Esophagus muscularis mucosa (tissue), 4 donors: ENCODE measurements around the gene GLCCI1. TPM values are rescaled to one million over a fixed set of nuclear protein-coding genes. Genes with fewer than 3 reads are reported as not detected.

Source experiments
- DNase-seq: peaks from one replicate; pipeline ENCODE4 v3.0.0-alpha.2; 2017; ENCODE audit errors: extremely low spot score
- H3K27ac ChIP-seq, 4 donors: fragments of 200-600 bp; sonication (generic); replicated peaks in 1 of 4; 1 replicate in 3 of 4; 2 replicates in 1 of 4; pipeline ENCODE4 v1.5.1; 2016 to 2019; ENCODE audit warnings: mild to moderate bottlenecking in 1 of 4
- H3K27me3 ChIP-seq, 4 donors: fragments of 200-600 bp; sonication (generic); one replicate each; pipeline versions ENCODE4 v1.5.1 to v1.6.0; 2016 to 2019
- H3K36me3 ChIP-seq, 4 donors: fragments of 200-600 bp; sonication (generic); one replicate each; pipeline ENCODE4 v1.5.1; 2016 to 2019
- H3K4me1 ChIP-seq, 4 donors: fragments of 200-600 bp; sonication (generic); one replicate each; pipeline ENCODE4 v1.5.1; 2016 to 2019
- H3K4me3 ChIP-seq, 4 donors: fragments of 200-600 bp; sonication (generic); 1 replicate in 2 of 4; 2 replicates in 2 of 4; pipeline ENCODE4 v1.5.1; 2016 to 2019; ENCODE audit warnings: mild to moderate bottlenecking in 4 of 4, moderate library complexity in 1 of 4
- H3K9me3 ChIP-seq, 4 donors: fragments of 200-600 bp; sonication (generic); 1 replicate in 3 of 4; 2 replicates in 1 of 4; pipeline ENCODE4 v1.5.1; 2016 to 2019
- CTCF ChIP-seq, 3 experiments: fragments of 200-600 bp in 2 of 3; fragments of 450-650 bp in 1 of 3; sonication (generic) in 2 of 3; IDR thresholded peaks; one replicate each; pipeline ENCODE4 v1.5.1; 2017 to 2019; ENCODE audit warnings: antibody characterized with exemption in 3 of 3, mild to moderate bottlenecking in 2 of 3, moderate library complexity in 1 of 3
- EP300 ChIP-seq: sonication (generic); formaldehyde crosslinking; IDR thresholded peaks from one replicate; pipeline ENCODE4 v1.6.1; 2017; ENCODE audit warnings: antibody characterized with exemption
- POLR2A ChIP-seq: fragments of 450-650 bp; IDR thresholded peaks from one replicate; pipeline ENCODE4 v1.6.1; 2017; ENCODE audit warnings: antibody characterized with exemption, moderate library complexity, mild to moderate bottlenecking, low read depth
- POLR2AphosphoS5 ChIP-seq, 2 donors: sonication (generic); formaldehyde crosslinking; IDR thresholded peaks; one replicate each; pipeline ENCODE4 v1.6.1; 2017; ENCODE audit warnings: antibody characterized with exemption in 2 of 2
- WGBS: methylation state at CpG from one replicate; pipeline ENCODE4 v1.1.5; 2018; 5-methylcytosine and 5-hydroxymethylcytosine counted together
- intact Hi-C: fragments of 100-400 bp; cut with DNase I; formaldehyde crosslinking; loops from one replicate; pipeline ENCODE4 v1.15.1; 2023
- total RNA-seq, 4 donors: library from RNA; depleted of rRNA; stranded (reverse); fragments of >200 nt; gene quantifications; one replicate each; pipeline versions ENCODE4 v1.1.0 to v1.2.1, GENCODE V29; 2016

GLCCI1 gene
- total RNA-seq, 4 donors from 2014 or later: 2.8 to 8.3 (median 4.8) TPM

DNA sequence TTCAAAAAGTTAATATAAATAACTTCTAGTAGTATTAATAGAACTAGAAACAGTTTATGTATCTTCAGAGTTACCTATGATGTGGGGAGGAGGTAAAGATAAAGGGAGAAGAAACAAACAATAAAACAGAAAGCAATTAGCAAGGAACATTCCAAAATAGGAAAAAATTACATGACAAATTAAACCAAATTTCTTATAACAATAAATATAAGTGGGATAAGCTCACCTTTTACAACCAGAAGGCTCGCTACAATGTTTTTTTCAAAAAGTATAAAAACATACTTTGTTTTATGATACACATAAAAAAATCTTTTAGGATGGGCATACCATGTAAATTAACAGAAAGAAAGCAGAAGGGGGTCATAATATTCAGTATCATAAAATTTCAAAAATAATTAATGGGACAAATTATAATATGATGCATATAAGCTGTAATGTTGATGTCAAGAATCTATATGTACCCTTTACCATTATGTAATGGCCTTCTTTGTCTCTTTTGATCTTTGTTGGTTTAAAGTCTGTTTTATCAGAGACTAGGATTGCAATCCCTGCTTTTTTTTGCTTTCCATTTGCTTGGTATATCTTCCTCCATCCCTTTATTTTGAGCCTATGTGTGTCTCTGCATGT is 31.8 kb downstream of the GLCCI1 start:
- Histone ChIP-seq H3K4me1 (no peaks in the 10 kb centered on the region), H3K9me3 (no peaks in the 10 kb centered on the region), H3K27me3 (no peaks in the 10 kb centered on the region), H3K4me3 (no peak overlapping the region), H3K27ac (no peak overlapping the region), H3K36me3 (peaks cover 0 to 10% (median 4%) of the 10 kb centered on the region in 4 donors)
- TF ChIP-seq POLR2A: no peak
- no peak for TF ChIP-seq EP300
- no peak for TF ChIP-seq POLR2AphosphoS5 (IDR thresholded peaks at IDR 0.05)
- TF ChIP-seq CTCF (IDR thresholded peaks at IDR 0.05): no peak
- no peak for DNase-seq
- intact Hi-C loops: no loop called here
- 98% methylated on average over 1 of the region's 1 CpG for WGBS

- H3K36me3 ChIP-seq: peaks cover 0 to 27% (median 10%) of the 10 kb centered on the region in 4 donors
- intact Hi-C loops: no loop called here
- no peak overlapping the region for H3K4me3 ChIP-seq
- H3K9me3 ChIP-seq: no peaks in the 10 kb centered on the region
- WGBS: 91% methylated on average over 3 of the region's 3 CpGs
- no peak overlapping the region for H3K27ac ChIP-seq
- no peaks in the 10 kb centered on the region for H3K4me1 ChIP-seq
- H3K27me3 ChIP-seq: no peaks in the 10 kb centered on the region
- no peak for DNase-seq
- TF ChIP-seq POLR2A (no peak), EP300 (no peak), CTCF (IDR thresholded peaks at IDR 0.05) (no peak), POLR2AphosphoS5 (IDR thresholded peaks at IDR 0.05) (no peak)
Observed at GRCh38 chr7:8003077-8003476, 34.5 kb downstream of the GLCCI1 start.

DNA sequence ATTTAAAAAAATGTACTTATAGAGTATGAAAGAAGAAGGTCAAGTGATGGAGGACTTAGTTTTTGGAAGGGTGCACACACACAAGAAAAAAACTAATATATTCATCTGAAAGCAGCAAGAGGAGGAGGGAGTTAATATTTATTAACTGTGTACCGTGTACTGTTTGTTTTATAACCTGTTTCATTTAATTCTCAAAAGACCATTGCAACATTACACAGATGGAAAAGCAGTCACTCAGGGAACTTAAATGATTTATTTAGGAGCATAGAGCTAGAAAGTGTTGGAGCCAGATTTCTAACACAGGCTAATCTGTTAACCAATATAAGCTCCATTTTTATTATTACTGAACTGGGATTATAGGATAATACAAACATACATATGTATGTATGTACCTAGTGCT is 36.7 kb downstream of the GLCCI1 start:
- Histone ChIP-seq H3K27ac (no peak overlapping the region), H3K4me1 (peaks cover 0 to 2% (median 0%) of the 10 kb centered on the region in 4 donors), H3K4me3 (no peak overlapping the region), H3K27me3 (no peaks in the 10 kb centered on the region), H3K36me3 (peaks cover 0 to 30% (median 10%) of the 10 kb centered on the region in 4 donors), H3K9me3 (no peaks in the 10 kb centered on the region)
- DNase-seq: no peak
- intact Hi-C loops: no loop called here
- no peak for TF ChIP-seq POLR2A
- no peak for TF ChIP-seq EP300
- no peak for TF ChIP-seq POLR2AphosphoS5 (IDR thresholded peaks at IDR 0.05)
- no peak for TF ChIP-seq CTCF (IDR thresholded peaks at IDR 0.05)
- 81% methylated on average over 1 of the region's 1 CpG for WGBS

- H3K9me3 ChIP-seq: no peaks in the 10 kb centered on the region
- peaks cover 0 to 3% (median 0%) of the 10 kb centered on the region in 4 donors for H3K4me1 ChIP-seq
- H3K4me3 ChIP-seq: no peak overlapping the region
- DNase-seq: no peak
- H3K27me3 ChIP-seq: no peaks in the 10 kb centered on the region
- TF ChIP-seq POLR2A (no peak), CTCF (IDR thresholded peaks at IDR 0.05) (no peak), EP300 (no peak), POLR2AphosphoS5 (IDR thresholded peaks at IDR 0.05) (no peak)
- intact Hi-C loops: no loop called here
- H3K36me3 ChIP-seq: peaks cover 0 to 4% (median 0%) of the 10 kb centered on the region in 4 donors
- no peak overlapping the region for H3K27ac ChIP-seq
Observed at GRCh38 chr7:8014399-8014798, 45.8 kb downstream of the GLCCI1 start.
